AG09309 (cell line): ENCODE measurements around the gene APMAP.

Source experiments
- DNase-seq: peaks from one replicate; pipeline ENCODE4 v3.0.0-alpha.2; 2010; ENCODE audit warnings: low read depth
- H3K4me3 ChIP-seq: 2 replicates; pipeline ENCODE4 v1.5.1; 2011; ENCODE audit warnings: mild to moderate bottlenecking, low read depth, low read length, moderate library complexity; ENCODE audit not compliant: control insufficient read depth
- CTCF ChIP-seq: IDR thresholded peaks from 2 replicates; pipeline ENCODE4 v1.5.1; 2011; ENCODE audit warnings: mild to moderate bottlenecking, low read depth, low read length, inconsistent platforms; ENCODE audit not compliant: insufficient read depth, control insufficient read depth; ENCODE audit errors: missing control alignments

The APMAP gene

GRCh38 chr20:24937579-24937978, 55.0 kb downstream of the APMAP start:
- TF ChIP-seq CTCF, result no peak
- no peak overlapping the region for H3K4me3 ChIP-seq
- no peak for DNase-seq

GRCh38 chr20:24936526-24937407, 55.8 kb downstream of the APMAP start:
- H3K4me3 ChIP-seq, result no peak overlapping the region
- DNase-seq, result no peak
- TF ChIP-seq CTCF, result no peak

- TF ChIP-seq CTCF, result no peak
These were observed 56.6 kb downstream of the APMAP start for GRCh38 chr20:24935766-24936525.

GRCh38 chr20:24935140-24935539, 57.4 kb downstream of the APMAP start:
- H3K4me3 ChIP-seq, result no peak overlapping the region
- TF ChIP-seq CTCF, result no peak
- DNase-seq, result no peak

More at GRCh38 chr20:24935766-24936525, 56.6 kb downstream of the APMAP start:
- H3K4me3 ChIP-seq, result no peak overlapping the region
- no peak for DNase-seq

- no peak for TF ChIP-seq CTCF
- no peak for DNase-seq
- no peak overlapping the region for H3K4me3 ChIP-seq
These were observed 57.8 kb downstream of the APMAP start for GRCh38 chr20:24934716-24935115.

GRCh38 chr20:24934101-24934661, 58.4 kb downstream of the APMAP start:
- H3K4me3 ChIP-seq, result no peak overlapping the region
- no peak for DNase-seq

More at GRCh38 chr20:24934101-24934661, 58.4 kb downstream of the APMAP start:
- no peak for TF ChIP-seq CTCF
